GM23338 (cell line): Measurements from ENCODE around the gene TCF7L1. TPM values are rescaled to one million over a fixed set of nuclear protein-coding genes. Genes with fewer than 3 reads are reported as not detected.

Experiments used
- ATAC-seq: fragments of 200-7000 bp; cut with Tn5 transposase; 3 replicates; pipeline ENCODE4 v1.9.1; 2020
- DNase-seq: peaks from one replicate; pipeline ENCODE4 v3.0.0-alpha.2; 2015; ENCODE audit warnings: low spot score
- H2AFZ ChIP-seq: fragments of 200-600 bp; sonication (generic); 2 replicates; pipeline ENCODE4 v1.8.0; 2016; ENCODE audit warnings: antibody characterized with exemption, mild to moderate bottlenecking, moderate library complexity
- H3F3A ChIP-seq: fragments of 200-600 bp; sonication (generic); replicated peaks from 2 replicates; pipeline ENCODE4 v1.8.0; 2017; ENCODE audit warnings: antibody characterized with exemption, mixed run types, low read depth
- H3K27ac ChIP-seq: fragments of 200-600 bp; sonication (generic); 2 replicates; pipeline ENCODE4 v1.6.1; 2016; ENCODE audit warnings: low read depth
- H3K27me3 ChIP-seq: fragments of 200-600 bp; sonication (generic); 2 replicates; pipeline ENCODE4 v1.8.0; 2016; ENCODE audit warnings: mild to moderate bottlenecking, mixed run types, moderate library complexity; ENCODE audit not compliant: insufficient read depth
- H3K36me3 ChIP-seq: fragments of 200-600 bp; sonication (generic); 2 replicates; pipeline ENCODE4 v1.8.0; 2016; ENCODE audit warnings: mild to moderate bottlenecking; ENCODE audit not compliant: insufficient read depth
- H3K4me1 ChIP-seq: fragments of 200-600 bp; sonication (generic); 2 replicates; pipeline ENCODE4 v1.8.0; 2016; ENCODE audit warnings: mild to moderate bottlenecking, moderate library complexity; ENCODE audit not compliant: insufficient read depth
- H3K4me2 ChIP-seq: fragments of 200-600 bp; sonication (generic); 2 replicates; pipeline ENCODE4 v1.7.1; 2017; ENCODE audit warnings: mixed run types
- H3K4me3 ChIP-seq: fragments of 200-600 bp; sonication (generic); 2 replicates; pipeline ENCODE4 v1.6.1; 2016; ENCODE audit warnings: mixed run types
- H3K79me2 ChIP-seq: fragments of 200-600 bp; sonication (generic); replicated peaks from 2 replicates; pipeline ENCODE4 v1.8.0; 2017; ENCODE audit warnings: mild to moderate bottlenecking; ENCODE audit not compliant: insufficient read depth
- H3K9me2 ChIP-seq: fragments of 200-600 bp; sonication (generic); 2 replicates; pipeline ENCODE4 v1.8.0; 2017; ENCODE audit not compliant: insufficient read depth
- H4K20me1 ChIP-seq: fragments of 200-600 bp; sonication (generic); replicated peaks from 2 replicates; pipeline ENCODE4 v1.8.0; 2017; ENCODE audit warnings: mild to moderate bottlenecking; ENCODE audit not compliant: insufficient read depth
- H3K27ac Mint-ChIP-seq: 2 replicates; pipeline ENCODE4 v1.8.0; 2020; ENCODE audit warnings: inconsistent platforms, mild to moderate bottlenecking, moderate library complexity, mixed read lengths
- H3K27me3 Mint-ChIP-seq: 3 replicates; pipeline ENCODE4 v1.8.0; 2022; ENCODE audit warnings: low read depth, mild to moderate bottlenecking, moderate library complexity, mixed read lengths, inconsistent platforms; ENCODE audit not compliant: insufficient read depth, poor library complexity
- H3K36me3 Mint-ChIP-seq: 3 replicates; pipeline ENCODE4 v1.8.0; 2021; ENCODE audit warnings: low read depth, mild to moderate bottlenecking, inconsistent platforms, moderate library complexity, mixed read lengths
- H3K4me1 Mint-ChIP-seq: 3 replicates; pipeline ENCODE4 v1.8.0; 2020; ENCODE audit warnings: mild to moderate bottlenecking, inconsistent platforms, mixed read lengths
- H3K4me3 Mint-ChIP-seq: 3 replicates; pipeline ENCODE4 v1.8.0; 2021; ENCODE audit warnings: moderate library complexity, mild to moderate bottlenecking, inconsistent platforms, mixed read lengths
- H3K9me3 Mint-ChIP-seq: 3 replicates; pipeline ENCODE4 v1.8.0; 2020; ENCODE audit warnings: moderate library complexity, mild to moderate bottlenecking, inconsistent platforms, mixed read lengths
- CREB1 ChIP-seq: fragments of 250-450 bp; sonication (Bioruptor Pico); IDR thresholded peaks from 2 replicates; pipeline ENCODE4 v1.5.0; 2020; ENCODE audit warnings: low read depth, mild to moderate bottlenecking, moderate library complexity
- EZH2 ChIP-seq: fragments of 200-600 bp; sonication (generic); IDR thresholded peaks from one replicate; pipeline ENCODE4 v1.8.0; 2017; ENCODE audit warnings: antibody characterized with exemption, mild to moderate bottlenecking, low read depth; ENCODE audit not compliant: unreplicated experiment
- EZH2phosphoT487 ChIP-seq: fragments of 200-600 bp; sonication (generic); IDR thresholded peaks from one replicate; pipeline ENCODE4 v1.8.1; 2018; ENCODE audit warnings: antibody characterized with exemption; ENCODE audit not compliant: unreplicated experiment
- JUNB ChIP-seq: IDR thresholded peaks from one replicate; pipeline ENCODE4 v1.6.1; 2016; ENCODE audit warnings: antibody characterized with exemption; ENCODE audit not compliant: unreplicated experiment
- NANOG ChIP-seq: IDR thresholded peaks from 2 replicates; pipeline ENCODE4 v1.6.1; 2016; ENCODE audit warnings: antibody characterized with exemption, borderline replicate concordance
- POLR2AphosphoS5 ChIP-seq: IDR thresholded peaks from 2 replicates; pipeline ENCODE4 v1.6.1; 2016; ENCODE audit warnings: antibody characterized with exemption, low read depth
- STAT1 ChIP-seq: IDR thresholded peaks from one replicate; pipeline ENCODE4 v1.6.1; 2016; ENCODE audit warnings: antibody characterized with exemption; ENCODE audit not compliant: unreplicated experiment
- polyA plus RNA-seq: library from polyadenylated mRNA; unstranded; fragments of >200 nt; fragmentation: Nextera tagmentation; extraction: Ambion mirVana; gene quantifications from 2 replicates; pipeline ENCODE4 v1.2.1, GENCODE V29; 2016
- total RNA-seq: library from RNA; depleted of rRNA; stranded (reverse); fragments of >200 nt; shearing (Covaris generic); gene quantifications from 2 replicates; pipeline ENCODE4 v1.2.3, GENCODE V29; 2014
- TF ChIP-seq, protein P1 (sequence below): IDR thresholded peaks from one replicate; pipeline ENCODE4 v1.6.1; 2018; ENCODE audit warnings: antibody characterized with exemption; ENCODE audit not compliant: unreplicated experiment
- TF ChIP-seq, protein P2 (sequence below), 2 experiments: fragments of 200-600 bp in 1 of 2; sonication (generic) in 1 of 2; conservative IDR thresholded peaks; 2 replicates each; pipeline versions ENCODE4 v1.5.1 to v1.6.1; 2016 to 2017; ENCODE audit warnings: antibody characterized with exemption in 2 of 2, low read depth in 2 of 2, mild to moderate bottlenecking in 2 of 2, moderate library complexity in 1 of 2

The TCF7L1 gene
- total and polyA plus RNA-seq, 2 experiments from 2014 or later: 47.3 to 101 TPM

DNA sequence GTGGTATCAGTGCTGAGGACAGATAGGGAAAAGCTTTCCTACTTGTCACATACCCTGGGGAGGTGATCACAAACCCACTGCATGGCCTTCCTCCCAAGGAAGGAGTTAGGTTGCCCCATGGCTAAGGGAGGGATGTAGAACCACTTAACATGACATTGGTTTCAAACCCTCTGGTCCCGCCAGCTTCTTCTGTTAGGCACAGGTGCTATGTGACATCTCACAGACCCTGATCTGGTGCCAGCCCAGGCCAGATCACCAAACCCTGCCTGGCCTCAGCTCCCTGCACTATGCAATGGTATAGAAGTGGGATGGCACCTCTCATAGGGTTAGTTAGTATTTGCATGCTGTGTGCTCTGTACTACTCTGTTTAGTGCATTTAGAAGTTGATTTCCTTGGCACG is 58.0 kb downstream of the TCF7L1 start:
- Histone ChIP-seq H3K27ac (0 out of 2 replicates have a peak overlapping the region, but pooled peaks have one; percentile 59), H3K4me1 (peaks cover 37% of the 10 kb centered on the region), H2AFZ (no peak overlapping the region), H3F3A (peaks cover 3% of the 10 kb centered on the region), H3K4me2 (no peak overlapping the region), H3K27me3 (no peaks in the 10 kb centered on the region), H3K79me2 (peaks cover 99% of the 10 kb centered on the region), H3K9me2 (no peaks in the 10 kb centered on the region; the same call in 1 of the 2 replicates), H3K4me3 (no peak overlapping the region), H3K36me3 (no peaks in the 10 kb centered on the region), H4K20me1 (peaks cover 82% of the 10 kb centered on the region)
- ATAC-seq (peak; percentile 14), DNase-seq (no peak)
- H3K9me3 Mint-ChIP-seq: no peaks in the 10 kb centered on the region; the same call in 2 of the 3 replicates
- H3K4me1 Mint-ChIP-seq: peaks cover 46% of the 10 kb centered on the region
- no peak overlapping the region for H3K4me3 Mint-ChIP-seq
- H3K27me3 Mint-ChIP-seq: peaks cover 6% of the 10 kb centered on the region
- H3K27ac Mint-ChIP-seq: peak overlapping the region; percentile 62; the same call in 1 of the 2 replicates
- TF ChIP-seq POLR2AphosphoS5 (no peak), CREB1 (no peak)
- TF ChIP-seq, protein P1, sequence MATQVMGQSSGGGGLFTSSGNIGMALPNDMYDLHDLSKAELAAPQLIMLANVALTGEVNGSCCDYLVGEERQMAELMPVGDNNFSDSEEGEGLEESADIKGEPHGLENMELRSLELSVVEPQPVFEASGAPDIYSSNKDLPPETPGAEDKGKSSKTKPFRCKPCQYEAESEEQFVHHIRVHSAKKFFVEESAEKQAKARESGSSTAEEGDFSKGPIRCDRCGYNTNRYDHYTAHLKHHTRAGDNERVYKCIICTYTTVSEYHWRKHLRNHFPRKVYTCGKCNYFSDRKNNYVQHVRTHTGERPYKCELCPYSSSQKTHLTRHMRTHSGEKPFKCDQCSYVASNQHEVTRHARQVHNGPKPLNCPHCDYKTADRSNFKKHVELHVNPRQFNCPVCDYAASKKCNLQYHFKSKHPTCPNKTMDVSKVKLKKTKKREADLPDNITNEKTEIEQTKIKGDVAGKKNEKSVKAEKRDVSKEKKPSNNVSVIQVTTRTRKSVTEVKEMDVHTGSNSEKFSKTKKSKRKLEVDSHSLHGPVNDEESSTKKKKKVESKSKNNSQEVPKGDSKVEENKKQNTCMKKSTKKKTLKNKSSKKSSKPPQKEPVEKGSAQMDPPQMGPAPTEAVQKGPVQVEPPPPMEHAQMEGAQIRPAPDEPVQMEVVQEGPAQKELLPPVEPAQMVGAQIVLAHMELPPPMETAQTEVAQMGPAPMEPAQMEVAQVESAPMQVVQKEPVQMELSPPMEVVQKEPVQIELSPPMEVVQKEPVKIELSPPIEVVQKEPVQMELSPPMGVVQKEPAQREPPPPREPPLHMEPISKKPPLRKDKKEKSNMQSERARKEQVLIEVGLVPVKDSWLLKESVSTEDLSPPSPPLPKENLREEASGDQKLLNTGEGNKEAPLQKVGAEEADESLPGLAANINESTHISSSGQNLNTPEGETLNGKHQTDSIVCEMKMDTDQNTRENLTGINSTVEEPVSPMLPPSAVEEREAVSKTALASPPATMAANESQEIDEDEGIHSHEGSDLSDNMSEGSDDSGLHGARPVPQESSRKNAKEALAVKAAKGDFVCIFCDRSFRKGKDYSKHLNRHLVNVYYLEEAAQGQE: no peak
- TF ChIP-seq, protein P2, sequence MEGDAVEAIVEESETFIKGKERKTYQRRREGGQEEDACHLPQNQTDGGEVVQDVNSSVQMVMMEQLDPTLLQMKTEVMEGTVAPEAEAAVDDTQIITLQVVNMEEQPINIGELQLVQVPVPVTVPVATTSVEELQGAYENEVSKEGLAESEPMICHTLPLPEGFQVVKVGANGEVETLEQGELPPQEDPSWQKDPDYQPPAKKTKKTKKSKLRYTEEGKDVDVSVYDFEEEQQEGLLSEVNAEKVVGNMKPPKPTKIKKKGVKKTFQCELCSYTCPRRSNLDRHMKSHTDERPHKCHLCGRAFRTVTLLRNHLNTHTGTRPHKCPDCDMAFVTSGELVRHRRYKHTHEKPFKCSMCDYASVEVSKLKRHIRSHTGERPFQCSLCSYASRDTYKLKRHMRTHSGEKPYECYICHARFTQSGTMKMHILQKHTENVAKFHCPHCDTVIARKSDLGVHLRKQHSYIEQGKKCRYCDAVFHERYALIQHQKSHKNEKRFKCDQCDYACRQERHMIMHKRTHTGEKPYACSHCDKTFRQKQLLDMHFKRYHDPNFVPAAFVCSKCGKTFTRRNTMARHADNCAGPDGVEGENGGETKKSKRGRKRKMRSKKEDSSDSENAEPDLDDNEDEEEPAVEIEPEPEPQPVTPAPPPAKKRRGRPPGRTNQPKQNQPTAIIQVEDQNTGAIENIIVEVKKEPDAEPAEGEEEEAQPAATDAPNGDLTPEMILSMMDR (conservative IDR thresholded peaks at IDR 0.05; ENCODE audit: low read depth in 2 of 2): no peak
- peaks cover 40% of the 10 kb centered on the region for H3K36me3 Mint-ChIP-seq

DNA sequence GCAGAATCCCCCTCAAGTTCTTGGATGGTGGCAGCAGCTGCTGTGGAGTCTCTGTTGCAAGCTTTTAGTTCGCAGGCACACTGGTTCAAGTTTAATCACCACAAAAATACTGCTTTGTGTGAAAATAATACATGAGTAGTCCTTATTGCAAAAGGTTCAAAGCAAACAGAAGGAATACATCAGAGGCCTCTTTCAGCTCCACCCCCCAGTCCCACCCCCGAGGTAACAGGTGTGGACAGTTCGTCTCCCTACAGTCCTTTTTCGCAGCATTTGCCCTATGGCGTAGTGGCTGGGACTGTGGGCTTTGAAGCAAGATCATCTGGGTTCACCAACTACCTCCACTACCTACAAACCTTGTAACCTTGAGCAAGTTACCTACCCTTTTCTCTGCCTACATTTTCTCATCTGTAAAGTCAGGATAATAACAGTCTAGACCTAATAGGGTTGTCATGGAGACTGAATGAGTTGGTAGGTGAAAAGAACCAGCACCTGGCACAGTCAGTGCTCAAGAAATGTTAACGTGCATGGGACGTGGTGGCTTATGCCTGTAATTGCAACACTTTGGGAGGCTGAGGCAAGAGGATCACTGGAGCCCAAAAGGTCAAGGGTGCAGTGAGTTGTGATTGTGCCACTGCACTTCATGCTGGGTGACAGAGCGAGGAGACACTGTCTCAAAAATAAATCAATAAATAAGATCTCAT is 61.7 kb downstream of the TCF7L1 start:
- Histone ChIP-seq H3K79me2 (peaks cover 100% of the 10 kb centered on the region), H3K9me2 (no peaks in the 10 kb centered on the region), H4K20me1 (peaks cover 77% of the 10 kb centered on the region), H3K4me2 (no peak overlapping the region), H3K36me3 (no peaks in the 10 kb centered on the region), H3K27ac (0 out of 2 replicates have a peak overlapping the region, but pooled peaks have one; percentile 50), H3K4me1 (peaks cover 13% of the 10 kb centered on the region; the same call in 1 of the 2 replicates), H3K4me3 (no peak overlapping the region), H2AFZ (no peak overlapping the region), H3K27me3 (no peaks in the 10 kb centered on the region), H3F3A (peaks cover 3% of the 10 kb centered on the region)
- H3K9me3 Mint-ChIP-seq: no peaks in the 10 kb centered on the region; the same call in 2 of the 3 replicates
- H3K27me3 Mint-ChIP-seq: peaks cover 10% of the 10 kb centered on the region
- no peak overlapping the region for H3K4me3 Mint-ChIP-seq
- DNase-seq (no peak), ATAC-seq (no peak)
- H3K4me1 Mint-ChIP-seq: peaks cover 33% of the 10 kb centered on the region
- H3K27ac Mint-ChIP-seq: 0 out of 2 replicates have a peak overlapping the region, but pooled peaks have one; percentile 31
- peaks cover 31% of the 10 kb centered on the region for H3K36me3 Mint-ChIP-seq
- TF ChIP-seq EZH2phosphoT487: no peak
- no peak for TF ChIP-seq STAT1
- no peak for TF ChIP-seq POLR2AphosphoS5
- no peak for TF ChIP-seq CREB1
- no peak for TF ChIP-seq JUNB
- no peak for TF ChIP-seq NANOG
- no peak for TF ChIP-seq EZH2
